H1 (cell line): ENCODE results near the gene TFAP2D. TPM values are rescaled to one million over a fixed set of nuclear protein-coding genes. Genes with fewer than 3 reads are reported as not detected.

Experiments used
- CTCF ChIA-PET: fragments of 300-600 bp; sonication (Branson Sonifier 250); formaldehyde crosslinking; loops from one replicate; lab custom pipeline; 2021; ENCODE audit not compliant: partially characterized antibody; lab: Charles Lee
- POLR2A ChIA-PET: fragments of 300-600 bp; sonication (Branson Sonifier 250); formaldehyde crosslinking; loops from one replicate; lab custom pipeline; 2021; ENCODE audit warnings: inconsistent platforms; ENCODE audit not compliant: partially characterized antibody; lab: Charles Lee
- DNase-seq, 2 experiments: peaks; one replicate each; pipeline versions ENCODE4 v3.0.0 to v3.0.0-alpha.2; 2010 to 2022; ENCODE audit warnings: low spot score in 2 of 2, low read depth in 1 of 2, mixed read lengths in 1 of 2
- FAIRE-seq: peaks from 2 replicates; lab custom pipeline; 2011; peaks lifted over from hg19 to GRCh38; lab: Jason Lieb, UNC
- H2AFZ ChIP-seq: 2 replicates; pipeline ENCODE4 v1.8.1; 2012; ENCODE audit warnings: low read length, inconsistent platforms
- H2AK5ac ChIP-seq: 2 replicates; pipeline ENCODE4 v1.6.1; 2013; ENCODE audit warnings: low read depth, low read length
- H2BK120ac ChIP-seq: replicated peaks from 2 replicates; pipeline ENCODE3; 2013; ENCODE audit warnings: low read depth, low read length, inconsistent platforms
- H2BK12ac ChIP-seq: 2 replicates; pipeline ENCODE4 v1.6.1; 2013; ENCODE audit warnings: low read depth, low read length
- H2BK15ac ChIP-seq: 2 replicates; pipeline ENCODE4 v1.6.1; 2013; ENCODE audit warnings: low read length
- H2BK20ac ChIP-seq: 2 replicates; pipeline ENCODE4 v1.6.1; 2013; ENCODE audit warnings: low read length
- H2BK5ac ChIP-seq: 2 replicates; pipeline ENCODE4 v1.6.1; 2013; ENCODE audit warnings: low read depth, low read length
- H3K14ac ChIP-seq: 2 replicates; pipeline ENCODE4 v1.6.1; 2013; ENCODE audit warnings: inconsistent platforms; ENCODE audit not compliant: insufficient read length
- H3K18ac ChIP-seq: 2 replicates; pipeline ENCODE4 v1.6.1; 2013; ENCODE audit warnings: low read length; ENCODE audit errors: extremely low read depth
- H3K23ac ChIP-seq: 2 replicates; pipeline ENCODE4 v1.6.1; 2013; ENCODE audit warnings: inconsistent platforms; ENCODE audit not compliant: insufficient read length
- H3K23me2 ChIP-seq: 2 replicates; pipeline ENCODE4 v1.6.1; 2013; ENCODE audit warnings: low read depth, low read length
- H3K27ac ChIP-seq: 2 replicates; pipeline ENCODE4 v1.6.1; 2011; ENCODE audit warnings: low read depth, low read length, inconsistent platforms
- H3K27me3 ChIP-seq, 4 experiments: replicated peaks in 1 of 4; 1 replicate in 1 of 4; 2 replicates in 3 of 4; pipeline versions ENCODE4 v1.6.1 to v1.8.1; 2011 to 2013; ENCODE audit warnings: low read length in 3 of 4, mild to moderate bottlenecking in 3 of 4, inconsistent platforms in 2 of 4, mixed read lengths in 2 of 4, moderate library complexity in 1 of 4; ENCODE audit not compliant: control insufficient read depth in 3 of 4, insufficient read depth in 3 of 4; ENCODE audit errors: extremely low read depth in 1 of 4
- H3K36me3 ChIP-seq, 4 experiments: 2 replicates each; pipeline versions ENCODE4 v1.6.1 to v1.8.1; 2011 to 2013; ENCODE audit warnings: mild to moderate bottlenecking in 4 of 4, low read length in 3 of 4, moderate library complexity in 2 of 4, control low read depth in 1 of 4, inconsistent platforms in 1 of 4; ENCODE audit not compliant: insufficient read depth in 4 of 4, control insufficient read depth in 2 of 4
- H3K4ac ChIP-seq: replicated peaks from 2 replicates; pipeline ENCODE3; 2013; ENCODE audit warnings: low read length, low read depth, mixed read lengths, inconsistent platforms; ENCODE audit not compliant: insufficient read length
- H3K4me1 ChIP-seq, 4 experiments: replicated peaks in 1 of 4; 1 replicate in 1 of 4; 2 replicates in 3 of 4; pipeline versions ENCODE4 v1.6.1 to v1.8.1; 2011 to 2013; ENCODE audit warnings: low read length in 3 of 4, inconsistent platforms in 2 of 4, mixed read lengths in 1 of 4; ENCODE audit not compliant: insufficient read depth in 4 of 4, control insufficient read depth in 3 of 4
- H3K4me2 ChIP-seq, 2 experiments: 2 replicates each; pipeline versions ENCODE4 v1.6.1 to v1.8.1; 2011 to 2013; ENCODE audit warnings: low read depth in 2 of 2, low read length in 2 of 2, control low read depth in 1 of 2, inconsistent platforms in 1 of 2, mild to moderate bottlenecking in 1 of 2; ENCODE audit not compliant: insufficient read depth in 1 of 2
- H3K4me3 ChIP-seq, 4 experiments: fragments of 200-600, 300-600 bp in 1 of 4; sonication (generic), shearing (Covaris generic), sonication (Bioruptor Twin) in 1 of 4; 2 replicates each; pipeline versions ENCODE4 v1.5.1 to v1.8.1; 2011 to 2016; ENCODE audit warnings: low read length in 4 of 4, low read depth in 3 of 4, control low read depth in 2 of 4, inconsistent platforms in 2 of 4, mild to moderate bottlenecking in 2 of 4, mixed read lengths in 1 of 4, moderate library complexity in 1 of 4; ENCODE audit not compliant: insufficient read depth in 2 of 4; ENCODE audit errors: extremely low read depth in 1 of 4
- H3K56ac ChIP-seq: replicated peaks from 2 replicates; pipeline ENCODE3; 2013; ENCODE audit warnings: low read depth, mild to moderate bottlenecking, mixed read lengths, low read length, inconsistent platforms; ENCODE audit not compliant: insufficient read length
- H3K79me1 ChIP-seq: 2 replicates; pipeline ENCODE4 v1.6.1; 2013; ENCODE audit warnings: low read depth, low read length, control low read depth
- H3K79me2 ChIP-seq, 2 experiments: 2 replicates each; pipeline versions ENCODE4 v1.6.1 to v1.8.1; 2012 to 2013; ENCODE audit warnings: low read length in 2 of 2, mild to moderate bottlenecking in 2 of 2, inconsistent platforms in 1 of 2; ENCODE audit not compliant: insufficient read depth in 2 of 2, control insufficient read depth in 1 of 2
- H3K9ac ChIP-seq, 4 experiments: replicated peaks in 1 of 4; 1 replicate in 1 of 4; 2 replicates in 3 of 4; pipeline versions ENCODE4 v1.6.1 to v1.8.1; 2011 to 2013; ENCODE audit warnings: low read depth in 3 of 4, low read length in 3 of 4, control low read depth in 2 of 4, mild to moderate bottlenecking in 2 of 4, moderate library complexity in 2 of 4, inconsistent platforms in 1 of 4; ENCODE audit errors: extremely low read depth in 1 of 4
- H3K9me3 ChIP-seq, 2 experiments: 2 replicates each; pipeline versions ENCODE4 v1.6.1 to v1.8.1; 2012 to 2013; ENCODE audit warnings: mild to moderate bottlenecking in 2 of 2, moderate library complexity in 2 of 2, control low read depth in 1 of 2, inconsistent platforms in 1 of 2, low read depth in 1 of 2, low read length in 1 of 2, mixed read lengths in 1 of 2; ENCODE audit not compliant: insufficient read depth in 2 of 2
- H4K20me1 ChIP-seq, 2 experiments: replicated peaks in 1 of 2; 2 replicates each; pipeline versions ENCODE3 to v1.8.1; 2011 to 2013; ENCODE audit warnings: inconsistent platforms in 2 of 2, low read length in 2 of 2, mild to moderate bottlenecking in 1 of 2; ENCODE audit not compliant: insufficient read depth in 2 of 2, control insufficient read depth in 1 of 2
- H4K5ac ChIP-seq: 2 replicates; pipeline ENCODE4 v1.6.1; 2013; ENCODE audit warnings: low read length, low read depth, mixed read lengths, inconsistent platforms; ENCODE audit not compliant: insufficient read length
- H4K8ac ChIP-seq: 2 replicates; pipeline ENCODE4 v1.8.0; 2013; ENCODE audit warnings: mild to moderate bottlenecking, moderate library complexity, low read length, inconsistent platforms; ENCODE audit not compliant: insufficient read depth; ENCODE audit errors: extremely low read depth
- H4K91ac ChIP-seq: replicated peaks from 2 replicates; pipeline ENCODE3; 2013; ENCODE audit warnings: low read length, mixed read lengths, inconsistent platforms; ENCODE audit not compliant: insufficient read length
- ASH2L ChIP-seq: fragments of 200-600, 300-600 bp; sonication (generic); IDR thresholded peaks from one replicate; pipeline ENCODE4 v1.7.1; 2017; ENCODE audit warnings: low read length
- BACH1 ChIP-seq: IDR thresholded peaks from 2 replicates; pipeline ENCODE4 v1.6.1; 2012; ENCODE audit warnings: low read length, improper control_type of control experiment
- CEBPB ChIP-seq: IDR thresholded peaks from 2 replicates; pipeline ENCODE4 v1.6.1; 2012; ENCODE audit warnings: low read depth, low read length
- CTCF ChIP-seq, 3 experiments: IDR thresholded peaks; 1 replicate in 2 of 3; 2 replicates in 1 of 3; pipeline versions ENCODE4 v1.5.1 to v1.6.1; 2011; ENCODE audit warnings: low read length in 3 of 3, mild to moderate bottlenecking in 3 of 3, inconsistent platforms in 2 of 3, low read depth in 1 of 3, moderate library complexity in 1 of 3; ENCODE audit not compliant: insufficient read depth in 1 of 3; ENCODE audit errors: control extremely low read depth in 1 of 3
- GABPA ChIP-seq: IDR thresholded peaks from 2 replicates; pipeline ENCODE4 v1.6.1; 2011; ENCODE audit warnings: mild to moderate bottlenecking, low read length, moderate library complexity, borderline replicate concordance; ENCODE audit not compliant: insufficient read depth
- TAF7 ChIP-seq: optimal IDR thresholded peaks from 2 replicates; pipeline ENCODE3; 2011; ENCODE audit warnings: low read depth, mild to moderate bottlenecking, inconsistent platforms, low read length, moderate library complexity, borderline replicate concordance
- ZNF274 ChIP-seq: IDR thresholded peaks from 2 replicates; pipeline ENCODE4 v1.7.0; 2012; ENCODE audit warnings: low read length, borderline replicate concordance; ENCODE audit errors: extremely low read depth
- WGBS, 2 experiments: shearing (Covaris generic) in 1 of 2; methylation state at CpG; one replicate each; pipeline versions ENCODE4 v1.1.6 to v1.1.7; 2013 to 2015; ENCODE audit warnings: low lambda C conversion rate in 2 of 2, mixed read lengths in 2 of 2, inconsistent platforms in 1 of 2, low coverage in 1 of 2, missing lambda C conversion rate in 1 of 2; ENCODE audit not compliant: insufficient replicate concordance in 2 of 2, insufficient coverage in 1 of 2, insufficient read length in 1 of 2; ENCODE audit errors: extremely low coverage in 1 of 2, missing lambda C conversion rate in 1 of 2; 5-methylcytosine and 5-hydroxymethylcytosine counted together
- polyA plus RNA-seq, 7 experiments: library from polyadenylated mRNA; depleted of rRNA in 3 of 7; stranded (reverse) in 5 of 7; unstranded in 2 of 7; fragments of >200 nt in 5 of 7; fragments of 200-250 nt in 2 of 7; gene quantifications; 1 replicate in 5 of 7; 2 replicates in 1 of 7; 4 replicates in 1 of 7; pipeline versions ENCODE4 v1.2.1 to v1.2.3, GENCODE V29; 2011 to 2013; ENCODE audit warnings: missing spikeins in 2 of 7, mixed read lengths in 2 of 7
- total RNA-seq: library from RNA; stranded (reverse); fragmentation: NEBNext Ultra II Directional; extraction: Animal tissue kit (Norgen Biotek cat#: 25700); gene quantifications from 2 replicates; pipeline ENCODE4 v1.2.1, GENCODE V29; 2021
- TF ChIP-seq, protein P1 (sequence below): IDR thresholded peaks from 2 replicates; pipeline ENCODE4 v1.6.1; 2011; ENCODE audit warnings: low read depth, mild to moderate bottlenecking, low read length; ENCODE audit not compliant: insufficient read depth

TFAP2D gene
- total and polyA plus RNA-seq, 2 of the 8 experiments (the other 6 are each of a cell fraction or from before 2014, with no cell fraction given), result not detected

DNA sequence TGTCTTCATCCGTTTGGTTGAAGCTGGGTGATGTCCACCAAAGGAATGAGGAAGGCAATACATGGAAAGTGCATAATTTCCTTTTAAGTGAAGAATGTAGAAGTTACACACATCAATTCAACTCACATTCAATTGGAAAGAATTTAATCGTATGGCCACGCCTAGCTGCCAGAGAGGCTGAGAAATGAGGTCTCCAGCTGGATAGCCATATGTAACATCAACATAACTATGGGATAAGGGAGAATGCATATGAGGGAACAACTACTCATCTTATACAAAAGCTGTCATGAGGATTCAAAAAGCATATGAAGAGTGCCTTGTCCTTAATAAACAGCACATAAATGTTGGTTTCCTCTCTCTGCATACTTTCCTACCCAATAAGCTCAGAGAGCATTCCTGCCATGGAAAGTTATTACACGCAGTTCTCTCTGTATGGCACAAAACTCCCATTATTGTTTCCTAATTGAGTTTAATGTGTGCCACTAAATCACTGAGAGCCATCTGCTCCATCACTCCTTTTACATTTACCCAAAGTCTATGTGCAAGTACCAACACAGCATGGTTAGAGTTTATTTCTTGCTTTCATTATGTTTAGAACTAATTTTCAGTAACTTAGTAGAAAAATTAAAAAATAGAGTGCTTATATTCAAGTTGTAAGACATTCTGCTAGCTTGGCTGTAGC lies 21.4 kb upstream of the TFAP2D start:
- no peak overlapping the region for H4K5ac ChIP-seq
- no peak overlapping the region for H2BK15ac ChIP-seq
- H3K36me3 ChIP-seq, result no peaks in the 10 kb centered on the region
- no peaks in the 10 kb centered on the region for H3K9me3 ChIP-seq
- peaks cover 0 to 5% (median 2%) of the 10 kb centered on the region in 4 experiments; a peak in 2 of 7 replicates for H3K4me1 ChIP-seq
- no peaks in the 10 kb centered on the region for H3K79me2 ChIP-seq
- no peak overlapping the region for H2BK12ac ChIP-seq
- H2AK5ac ChIP-seq, result no peak overlapping the region
- H4K20me1 ChIP-seq, result no peaks in the 10 kb centered on the region
- no peak overlapping the region for H2BK20ac ChIP-seq
- no peak overlapping the region for H4K8ac ChIP-seq
- DNase-seq (no peak), FAIRE-seq (no peak)
- H3K56ac ChIP-seq, result no peak overlapping the region
- H3K4me2 ChIP-seq, result no peak overlapping the region
- no peak overlapping the region for H4K91ac ChIP-seq
- no peak overlapping the region for H3K4ac ChIP-seq
- H3K23ac ChIP-seq, result no peak overlapping the region
- 85% methylated on average over 4 of the region's 4 CpGs; no CpG with 5 or more reads in 1 of the 2 experiments for WGBS, 2 experiments
- no peaks in the 10 kb centered on the region; a peak in 1 of 7 replicates for H3K27me3 ChIP-seq
- ChIA-PET CTCF (interaction anchor here (0.6 to 1.4 kb wide), 6 partner anchors 9 to 427 kb away, joined by 3 to 5 read pairs (median 3); no protein-coding TSS in a partner anchor), POLR2A (no interaction called here)
- H3K9ac ChIP-seq, result no peak overlapping the region
- no peak overlapping the region for H2BK5ac ChIP-seq
- no peak overlapping the region for H2BK120ac ChIP-seq
- H3K27ac ChIP-seq, result no peak overlapping the region
- TF ChIP-seq CEBPB, result no peak
- TF ChIP-seq TAF7, result no peak
- no peak for TF ChIP-seq GABPA
- TF ChIP-seq ZNF274, result no peak
- TF ChIP-seq, protein P1, sequence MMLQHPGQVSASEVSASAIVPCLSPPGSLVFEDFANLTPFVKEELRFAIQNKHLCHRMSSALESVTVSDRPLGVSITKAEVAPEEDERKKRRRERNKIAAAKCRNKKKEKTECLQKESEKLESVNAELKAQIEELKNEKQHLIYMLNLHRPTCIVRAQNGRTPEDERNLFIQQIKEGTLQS, result no peak
- no peak for TF ChIP-seq ASH2L
- no peak for TF ChIP-seq BACH1
- TF ChIP-seq CTCF (IDR thresholded peaks at IDR 0.05; ENCODE audit: control extremely low read depth in 1 of 3, insufficient read depth in 1 of 3, low read depth in 1 of 3, low read length in 3 of 3), result no peak
- no peaks in the 10 kb centered on the region for H3K79me1 ChIP-seq
- H3K14ac ChIP-seq, result no peak overlapping the region
- no peak overlapping the region for H3K4me3 ChIP-seq
- H2AFZ ChIP-seq, result no peak overlapping the region
- H3K23me2 ChIP-seq, result no peaks in the 10 kb centered on the region
- no peak overlapping the region for H3K18ac ChIP-seq
